HG03280 (cell line): ENCODE data around the gene FBXO41.

Experiments
- ATAC-seq: cut with Tn5 transposase; IDR thresholded peaks from one replicate; pipeline ENCODE4 v1.9.1; 2021; ENCODE audit warnings: mild to moderate bottlenecking, moderate library complexity; ENCODE audit not compliant: unreplicated experiment

FBXO41 gene

DNA sequence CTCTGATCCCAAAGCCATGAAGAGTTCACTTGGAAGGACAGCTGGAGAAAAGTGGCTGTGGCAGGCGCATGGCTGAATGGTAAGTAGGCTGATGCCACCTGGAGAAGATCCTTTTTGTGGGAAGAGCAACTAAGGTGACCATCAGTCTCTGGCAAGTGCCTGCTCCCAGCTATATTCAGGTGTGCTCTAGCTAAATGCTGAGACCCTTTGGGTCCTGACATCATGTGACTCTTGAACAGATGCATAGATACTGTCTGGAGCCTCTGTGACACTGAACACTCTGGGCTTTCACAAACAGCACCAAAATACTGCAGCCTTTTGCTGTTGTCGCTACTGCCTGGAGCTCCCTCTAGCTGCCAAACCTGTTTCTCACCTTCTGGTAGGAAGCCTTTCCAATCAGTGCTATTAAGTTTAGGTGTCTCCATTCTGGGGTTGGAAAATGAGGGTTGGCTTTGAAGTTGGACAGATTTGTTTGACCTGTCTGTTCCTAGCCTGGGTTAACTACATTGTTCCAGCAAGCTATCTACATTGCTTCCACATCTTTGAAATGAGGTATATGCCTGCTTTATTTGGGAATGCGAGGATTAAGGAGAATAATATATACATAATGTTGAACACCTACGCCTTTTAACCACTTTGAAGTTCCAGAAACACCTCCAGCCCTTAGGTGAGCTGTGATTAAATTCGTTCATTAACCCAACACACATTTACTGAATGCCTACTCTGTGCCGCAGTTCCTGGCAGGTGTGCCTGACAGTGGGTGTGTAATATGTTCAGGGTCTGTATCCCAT, 6.0 kb upstream of the FBXO41 start:
- ATAC-seq, result no peak

DNA sequence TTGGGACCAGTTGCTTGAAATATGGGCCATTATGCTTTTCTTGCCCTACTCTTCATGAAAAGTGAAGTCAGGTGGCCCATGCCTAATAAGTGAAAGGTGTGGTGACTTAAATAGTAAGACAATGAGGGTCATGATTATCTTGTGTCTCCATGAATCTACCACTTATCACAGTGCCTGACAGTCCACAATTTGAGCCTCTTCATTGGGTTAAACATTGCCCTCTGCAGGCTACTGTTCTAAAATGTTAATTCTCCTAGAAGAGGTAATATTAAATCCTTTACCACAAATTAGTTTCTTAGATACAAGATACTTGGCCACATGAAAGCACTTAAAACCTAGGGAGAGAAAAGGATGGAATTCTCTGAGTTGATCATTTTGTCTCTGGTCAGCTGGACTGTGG, 5.0 kb upstream of the FBXO41 start:
- ATAC-seq, result no peak

DNA sequence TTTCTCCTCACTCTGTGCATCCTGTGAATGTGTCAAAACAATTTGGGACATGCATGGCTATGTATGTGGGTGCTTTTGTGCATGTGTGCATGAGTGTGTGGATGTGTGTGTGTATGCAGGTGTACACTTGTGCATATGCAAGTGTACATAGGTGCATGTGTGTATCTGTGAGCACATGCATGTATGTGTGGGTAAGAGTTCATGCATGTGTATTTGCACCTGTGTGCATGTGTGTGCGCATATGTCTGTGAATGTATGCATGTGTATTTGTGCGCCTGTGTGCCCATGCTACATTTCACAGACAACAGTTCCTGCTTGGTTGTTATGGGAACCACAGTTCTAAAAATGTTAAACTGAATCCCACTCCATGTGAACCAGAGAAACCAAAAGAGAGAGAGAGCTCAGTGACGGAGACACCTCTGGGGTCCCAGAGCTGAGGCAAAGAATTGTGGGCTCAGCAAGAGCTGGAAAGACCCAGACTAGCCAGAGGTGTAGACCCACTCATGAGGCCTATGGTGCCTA, 1.9 kb upstream of the FBXO41 start:
- no peak for ATAC-seq

DNA sequence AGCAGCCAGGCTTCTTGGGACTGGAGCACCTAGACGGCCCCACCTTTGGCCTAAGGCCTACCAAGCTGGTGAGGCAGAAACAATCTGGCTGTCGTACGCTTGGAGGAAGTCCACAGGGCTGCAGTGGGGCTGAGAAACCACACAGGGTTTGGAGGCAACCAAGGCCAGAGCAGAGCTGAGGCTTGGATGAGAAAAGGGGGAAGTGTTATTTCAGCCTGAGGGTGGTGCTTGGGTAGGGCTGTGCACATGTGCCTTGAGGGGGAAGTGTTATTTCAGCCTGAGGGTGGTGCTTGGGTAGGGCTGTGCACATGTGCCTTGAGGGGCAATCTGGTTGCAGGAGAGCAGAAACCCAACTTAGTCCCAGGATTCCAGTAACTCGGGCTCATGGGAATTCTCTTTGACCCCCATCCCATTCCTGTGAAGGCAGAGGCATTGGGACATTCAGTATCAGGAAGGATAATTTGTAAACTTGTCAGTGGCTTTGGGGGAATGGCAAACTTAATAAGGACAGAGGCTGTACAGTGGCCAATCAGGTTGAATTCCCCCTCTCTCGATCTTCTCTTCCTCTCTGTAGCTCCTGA, 971 bp upstream of the FBXO41 start:
- ATAC-seq, result peak; percentile 49

DNA sequence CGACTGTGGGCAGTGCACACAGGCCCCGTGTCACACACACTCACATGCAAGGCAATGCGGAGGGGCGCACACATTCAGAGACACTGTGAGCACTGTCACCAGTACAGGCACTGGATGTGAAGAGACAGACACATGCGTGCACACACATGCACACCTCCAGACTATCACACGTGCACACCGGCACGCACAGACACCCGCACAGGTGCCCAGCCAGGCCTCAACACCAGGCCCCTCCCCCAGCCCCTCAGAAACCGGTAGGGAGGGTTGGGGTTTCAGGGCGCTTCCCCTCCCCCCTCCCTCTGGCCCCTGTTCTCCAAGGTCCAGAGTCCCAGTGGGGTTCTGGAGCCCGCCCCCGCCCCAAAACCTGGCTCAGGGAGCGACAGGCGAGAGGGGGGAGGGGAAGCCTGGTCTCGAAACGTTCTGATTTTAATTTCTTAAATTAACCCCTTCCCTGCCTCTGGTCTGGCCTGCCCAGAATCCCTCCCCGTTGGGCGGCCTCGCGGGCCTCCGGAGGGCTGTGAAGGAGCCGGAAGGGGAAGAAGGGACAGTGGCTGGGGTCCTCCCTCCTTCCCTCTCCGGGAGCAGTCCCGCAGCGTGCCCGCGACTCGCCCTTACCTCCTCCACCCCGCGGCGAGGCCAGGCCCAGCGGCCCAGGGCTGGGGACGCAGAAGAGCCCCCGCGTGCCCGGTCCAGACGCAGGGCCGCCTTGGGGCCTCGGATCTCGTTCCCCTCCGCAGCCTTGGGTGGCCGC, 558 bp downstream of the FBXO41 start:
- peak; percentile 17 for ATAC-seq

DNA sequence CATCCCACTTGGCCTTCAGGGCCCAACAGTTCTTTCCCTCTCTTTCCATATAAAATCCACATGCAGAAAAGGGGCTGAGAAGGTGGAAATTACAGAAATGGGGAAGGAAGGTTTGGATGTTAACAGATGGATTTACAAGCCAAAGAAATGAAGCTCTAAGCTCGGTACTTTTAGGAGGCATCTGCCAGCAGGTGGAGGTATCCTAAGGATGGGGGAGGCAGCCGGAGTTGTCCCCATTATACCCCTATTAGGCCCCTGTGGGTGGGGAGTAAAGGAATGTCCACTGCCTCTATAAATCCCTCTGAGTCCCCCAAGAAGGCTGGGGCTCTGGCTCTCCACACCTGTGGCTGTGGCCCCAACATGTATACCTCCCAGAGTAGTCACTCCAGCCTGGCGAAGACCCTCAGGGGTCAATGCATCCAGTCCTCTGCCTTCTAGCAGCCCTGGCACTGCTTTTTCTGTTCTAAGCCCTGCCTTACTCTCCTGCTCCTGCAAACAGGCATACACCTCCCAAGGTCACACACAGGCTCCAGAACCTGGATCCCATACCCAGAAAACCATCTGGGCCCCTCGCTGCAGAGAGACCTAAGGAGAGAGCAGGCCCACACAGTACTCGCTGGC, 1.2 kb downstream of the FBXO41 start:
- ATAC-seq, result no peak

DNA sequence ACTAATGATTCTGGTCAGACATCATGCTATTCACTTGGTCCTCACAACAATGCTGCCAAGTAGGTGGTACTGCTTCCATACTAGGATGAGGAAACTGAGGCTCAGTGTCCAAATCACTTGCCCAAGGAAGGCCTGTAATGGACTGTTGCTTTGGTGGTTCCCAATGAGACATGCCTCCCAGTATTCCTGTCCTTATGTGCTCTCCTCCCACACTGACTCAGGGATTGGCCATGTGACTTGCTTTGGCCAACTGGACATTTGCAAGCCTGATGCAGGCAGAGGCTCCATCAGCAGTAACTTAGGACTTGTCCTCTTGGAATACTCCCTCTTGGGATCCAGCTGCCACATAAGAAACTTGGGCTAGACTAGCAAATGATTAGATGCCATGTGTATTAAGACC, 3.0 kb downstream of the FBXO41 start:
- ATAC-seq, result no peak

DNA sequence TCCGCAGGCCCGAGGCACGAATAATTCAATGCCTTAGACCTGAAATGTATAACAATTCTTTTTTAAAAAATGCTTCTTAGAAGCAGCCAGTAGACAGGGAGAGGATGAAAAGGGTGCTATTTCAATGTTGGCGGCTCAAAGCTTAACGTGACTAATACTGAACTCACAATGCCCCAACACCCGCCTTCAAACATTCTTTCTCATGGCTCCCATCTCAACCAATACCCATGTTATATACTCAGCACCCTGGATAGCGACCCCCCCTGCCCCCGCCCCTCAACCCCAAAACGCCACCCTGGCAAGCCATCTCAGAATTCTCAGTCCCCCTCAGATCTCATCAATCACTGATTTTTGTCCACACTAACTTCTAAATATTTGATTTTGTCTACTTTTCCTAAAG, 4.4 kb downstream of the FBXO41 start:
- no peak for ATAC-seq

DNA sequence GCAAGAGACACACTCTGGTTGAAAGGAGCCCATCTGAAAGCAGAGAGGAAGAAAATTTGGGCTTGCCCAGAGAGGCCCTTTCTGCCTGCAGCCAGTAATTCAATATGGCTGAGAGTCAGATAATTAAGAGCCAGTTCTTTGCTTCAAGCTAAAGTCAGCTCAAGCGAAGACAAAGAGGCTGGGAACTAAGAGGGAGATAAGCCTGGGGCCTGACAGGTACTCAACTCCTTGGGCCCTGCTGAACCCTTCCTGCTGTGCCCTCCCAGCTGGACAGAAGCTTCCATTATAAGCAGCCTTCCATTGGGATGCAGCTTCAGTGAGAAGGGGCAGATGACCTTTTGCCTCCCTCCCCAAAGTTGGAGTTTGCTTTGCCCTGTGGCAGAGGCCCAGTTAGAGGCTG, 12.0 kb downstream of the FBXO41 start:
- no peak for ATAC-seq

DNA sequence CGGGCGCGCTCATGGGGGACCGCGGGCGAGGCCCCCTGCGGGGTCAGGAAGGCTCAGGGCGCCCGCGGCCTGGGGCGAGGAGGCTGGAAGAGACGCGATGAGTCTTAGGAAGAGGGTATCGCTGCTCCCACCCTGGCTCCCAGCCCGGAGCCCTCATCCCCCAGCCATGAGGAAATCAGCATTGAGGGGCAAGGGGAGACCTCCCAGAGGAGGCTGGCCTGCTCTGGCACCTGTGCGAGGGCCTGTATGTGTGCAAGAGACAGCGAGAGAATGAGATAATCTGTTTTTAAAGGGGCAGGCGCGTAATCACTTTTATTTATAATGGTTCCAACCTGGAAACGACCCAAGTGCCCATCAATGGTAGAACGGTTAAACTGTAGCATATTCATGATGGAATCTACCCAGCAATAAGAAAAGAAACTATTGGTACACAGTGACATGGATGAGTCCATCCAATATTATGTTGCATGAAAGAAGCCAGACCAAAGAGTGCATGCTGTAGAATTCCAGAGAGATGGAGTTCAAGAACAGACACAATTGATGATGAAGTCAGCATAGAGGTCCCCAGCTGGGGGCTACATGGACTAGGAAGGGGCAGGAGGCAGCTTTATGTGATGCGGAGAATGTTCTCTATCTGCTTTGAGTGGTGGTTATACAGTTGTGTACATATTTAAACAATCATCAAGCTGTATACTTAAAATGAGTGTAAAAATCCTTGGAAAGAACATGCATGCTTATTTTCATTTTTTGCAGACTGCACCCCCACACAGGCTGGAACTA, 14.4 kb downstream of the FBXO41 start:
- no peak for ATAC-seq

DNA sequence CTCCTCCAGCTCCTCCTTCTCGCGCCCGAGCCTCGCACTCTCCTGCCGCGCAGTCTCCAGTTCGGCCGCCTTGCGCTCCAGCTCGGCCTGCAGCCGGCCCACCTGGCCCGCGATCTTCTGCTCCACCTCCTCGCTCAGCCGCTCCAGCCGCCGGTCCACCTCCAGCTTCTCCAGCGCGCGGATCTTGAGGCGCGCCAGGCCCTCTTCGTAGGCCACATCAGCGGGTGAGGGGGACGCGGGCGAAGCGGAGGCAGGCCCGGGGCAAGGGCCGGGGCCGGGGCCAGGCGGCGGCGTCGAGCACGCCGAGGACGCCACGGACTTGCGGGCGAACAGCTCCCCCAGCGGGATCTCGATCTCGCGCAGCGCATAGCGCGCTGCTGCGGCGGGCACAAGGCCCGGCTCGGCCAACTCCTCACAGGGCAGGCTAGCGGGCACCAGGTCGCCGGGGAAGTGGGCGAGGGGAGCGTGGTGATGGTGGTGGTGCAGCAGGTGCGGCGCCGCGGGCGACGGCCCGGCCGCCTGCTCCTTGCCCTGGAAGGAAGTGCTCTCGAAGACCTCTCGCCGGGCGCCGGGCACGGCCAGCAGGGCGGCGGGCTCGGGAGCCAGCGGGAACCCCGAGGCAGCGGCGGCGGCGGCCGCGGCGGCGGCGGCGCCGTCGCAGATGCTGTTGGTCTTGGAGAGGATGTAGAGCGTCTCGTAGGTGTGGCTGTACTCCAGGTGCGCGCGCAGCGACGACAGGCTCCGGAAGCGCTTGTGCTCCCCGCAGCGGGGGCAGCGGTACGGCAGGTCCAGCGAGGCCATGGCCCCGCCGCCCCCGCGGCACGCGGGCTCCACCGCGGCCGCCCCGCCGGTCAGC, 15.2 kb downstream of the FBXO41 start:
- ATAC-seq, result peak; percentile 85

DNA sequence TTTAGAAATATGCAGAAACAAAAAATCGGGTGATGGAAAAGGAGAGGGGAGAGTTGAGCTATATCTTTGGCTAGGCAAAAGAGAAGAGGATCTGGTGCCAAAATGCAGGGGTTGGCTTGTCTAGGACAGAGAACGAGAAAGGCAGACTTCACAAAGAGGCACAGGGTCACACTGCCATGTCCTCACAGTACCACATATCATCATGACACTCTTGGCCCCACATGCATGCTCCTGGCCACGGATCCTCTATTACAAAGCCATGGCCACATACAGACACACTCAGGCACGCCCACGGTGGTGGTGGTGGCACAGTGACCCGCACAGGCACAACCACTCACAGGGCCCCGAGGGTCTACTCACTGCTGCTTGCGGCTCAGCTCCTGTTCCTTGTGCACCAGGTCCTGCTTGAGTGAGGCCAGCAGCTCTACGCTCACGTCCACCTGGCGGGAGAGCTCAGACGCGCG, 15.9 kb downstream of the FBXO41 start:
- ATAC-seq, result no peak

DNA sequence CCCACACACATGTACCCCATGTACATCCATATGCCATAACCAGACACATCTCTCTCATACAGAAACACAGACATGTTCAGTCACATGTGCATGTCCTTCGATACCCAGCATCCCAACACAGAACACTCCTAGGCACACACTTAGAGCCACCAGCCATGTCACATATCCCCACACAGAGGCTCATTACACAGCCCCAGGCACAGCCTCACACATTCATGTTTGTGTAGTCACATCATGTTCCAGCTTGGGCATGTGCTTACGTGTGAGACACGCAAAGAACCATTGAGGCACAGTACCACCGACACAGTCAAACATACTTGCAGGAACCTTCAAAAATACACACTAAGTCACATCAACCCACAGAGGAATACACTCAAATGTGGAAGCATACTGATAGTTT, 17.3 kb downstream of the FBXO41 start:
- ATAC-seq, result no peak

DNA sequence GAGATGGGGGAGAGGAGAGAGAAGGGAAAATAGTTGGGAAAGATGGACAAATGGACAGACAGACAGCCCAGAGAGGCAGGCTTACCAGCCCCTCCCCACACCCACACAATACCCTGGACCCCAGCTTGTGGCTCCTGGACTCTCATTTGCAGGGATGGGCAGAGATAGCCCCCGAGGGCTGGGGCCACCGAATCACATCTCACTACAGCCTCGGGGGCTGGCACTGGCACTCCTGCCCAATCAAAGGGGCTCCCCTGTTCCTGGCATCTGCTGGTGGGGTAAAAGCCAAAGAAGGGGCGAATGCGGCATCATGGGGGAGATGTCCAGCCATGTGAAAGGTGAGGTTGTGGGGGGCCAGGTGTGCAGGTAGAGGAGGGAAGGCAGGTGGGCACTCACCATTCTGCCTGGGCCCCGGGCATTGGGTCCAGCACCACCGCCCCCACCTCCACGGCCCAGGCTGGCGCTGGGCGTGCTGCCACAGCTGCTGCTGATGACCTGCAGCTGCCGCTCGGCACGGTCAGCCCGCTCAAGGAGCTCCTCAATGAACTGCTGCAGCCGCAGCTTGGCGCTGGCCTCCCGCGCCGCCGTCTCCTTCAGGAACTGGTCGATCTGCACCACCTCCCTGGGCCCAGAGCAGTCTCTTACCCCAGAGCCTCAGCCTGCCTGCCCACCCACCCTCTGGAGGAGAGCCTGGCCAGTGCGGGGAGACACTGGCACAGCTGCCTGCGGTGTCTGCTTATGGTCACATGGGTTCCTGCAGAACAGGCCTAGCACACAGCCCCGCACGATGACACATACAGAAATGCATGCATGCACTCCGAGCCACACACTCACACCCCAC, 18.0 kb downstream of the FBXO41 start:
- no peak for ATAC-seq

DNA sequence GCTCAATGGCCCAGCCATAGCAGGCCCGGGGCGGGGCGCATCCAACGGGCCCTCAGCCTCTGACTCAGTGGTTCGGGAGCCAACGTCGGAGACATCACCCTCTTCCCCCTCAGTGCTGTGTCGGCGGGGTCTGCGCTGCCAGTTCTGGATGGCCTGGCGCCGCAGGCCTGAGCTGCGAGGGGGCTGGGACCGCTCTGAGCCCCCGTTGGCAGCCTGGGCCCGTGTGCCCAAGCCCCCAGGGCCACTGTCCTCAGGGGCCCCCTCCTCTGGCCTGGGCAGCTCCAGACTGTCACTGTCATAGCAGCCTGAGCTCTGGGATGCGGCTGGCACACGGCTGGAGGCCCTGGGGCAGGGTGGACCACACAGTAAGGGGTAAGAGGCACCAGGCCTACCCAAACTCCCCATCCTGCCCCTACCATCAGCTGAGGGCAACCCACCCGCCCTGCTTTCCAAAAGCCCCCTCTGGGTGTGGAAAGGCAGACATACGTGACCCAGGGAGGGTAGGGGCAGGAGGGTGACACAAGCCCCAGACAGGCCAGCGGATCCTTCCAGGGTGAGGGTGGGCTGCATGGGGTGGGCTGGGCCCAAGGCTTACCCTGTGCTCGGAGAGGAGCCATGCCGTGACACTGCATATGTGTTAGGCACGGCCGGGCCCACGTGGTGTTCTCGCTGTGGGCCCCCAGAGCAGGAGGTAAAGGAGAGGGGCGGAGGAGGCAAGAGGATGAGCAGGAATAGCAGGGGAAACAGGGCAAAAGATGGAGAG, 18.8 kb downstream of the FBXO41 start:
- ATAC-seq, result no peak

DNA sequence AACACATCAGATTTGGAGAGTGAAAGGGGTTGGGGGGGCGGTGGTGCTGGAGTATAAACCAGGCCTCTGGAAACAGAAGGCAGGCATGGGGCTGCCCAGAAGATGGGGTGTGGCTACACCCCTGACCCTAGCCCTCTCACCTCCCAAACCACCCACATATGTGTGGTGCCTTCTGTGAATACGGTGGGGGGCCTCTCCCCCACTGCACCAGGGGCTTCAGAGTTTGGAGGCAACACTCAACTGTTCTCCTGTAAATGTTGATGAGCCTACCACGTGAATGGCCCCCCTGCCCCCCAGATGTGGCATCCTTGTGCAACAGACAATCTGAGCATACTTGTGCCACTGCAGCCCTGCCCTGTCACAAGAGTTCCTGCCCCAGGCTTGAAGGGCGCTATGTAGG, 19.5 kb downstream of the FBXO41 start:
- ATAC-seq, result no peak

DNA sequence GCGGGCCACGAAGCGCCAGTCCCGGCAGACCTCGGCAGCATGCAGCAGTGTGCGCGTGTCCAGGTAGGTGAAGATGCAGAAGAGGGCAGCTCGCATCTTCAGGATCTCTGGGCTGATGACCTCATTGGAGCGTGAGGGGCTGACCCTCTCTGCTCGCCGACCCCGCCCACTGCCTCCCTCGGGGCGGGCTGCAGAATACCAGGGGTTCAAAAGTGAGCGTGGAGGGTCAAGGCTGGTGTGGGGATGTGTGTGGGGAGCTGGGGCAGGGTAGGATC, 20.0 kb downstream of the FBXO41 start:
- ATAC-seq, result no peak
